ENCODE data around the gene XXYLT1. TPM values are rescaled to one million over a fixed set of nuclear protein-coding genes. Genes with fewer than 3 reads are reported as not detected.

XXYLT1 gene
- 10 to 100 TPM in 3 of 4 donors, 1 to 10 TPM in 1; 9.7 to 30.1 (median 17.7) TPM for total RNA-seq

- intact Hi-C loops (cut with DNase I; ENCODE audit: low total_unique reads): loop anchor here (2.0 kb wide), 1 partner anchor 250 kb away; no protein-coding TSS in a partner anchor
- 0% methylated on average over 6 to 17 of the region's 75 CpGs for WGBS, 2 donors
- TF ChIP-seq, protein P1, sequence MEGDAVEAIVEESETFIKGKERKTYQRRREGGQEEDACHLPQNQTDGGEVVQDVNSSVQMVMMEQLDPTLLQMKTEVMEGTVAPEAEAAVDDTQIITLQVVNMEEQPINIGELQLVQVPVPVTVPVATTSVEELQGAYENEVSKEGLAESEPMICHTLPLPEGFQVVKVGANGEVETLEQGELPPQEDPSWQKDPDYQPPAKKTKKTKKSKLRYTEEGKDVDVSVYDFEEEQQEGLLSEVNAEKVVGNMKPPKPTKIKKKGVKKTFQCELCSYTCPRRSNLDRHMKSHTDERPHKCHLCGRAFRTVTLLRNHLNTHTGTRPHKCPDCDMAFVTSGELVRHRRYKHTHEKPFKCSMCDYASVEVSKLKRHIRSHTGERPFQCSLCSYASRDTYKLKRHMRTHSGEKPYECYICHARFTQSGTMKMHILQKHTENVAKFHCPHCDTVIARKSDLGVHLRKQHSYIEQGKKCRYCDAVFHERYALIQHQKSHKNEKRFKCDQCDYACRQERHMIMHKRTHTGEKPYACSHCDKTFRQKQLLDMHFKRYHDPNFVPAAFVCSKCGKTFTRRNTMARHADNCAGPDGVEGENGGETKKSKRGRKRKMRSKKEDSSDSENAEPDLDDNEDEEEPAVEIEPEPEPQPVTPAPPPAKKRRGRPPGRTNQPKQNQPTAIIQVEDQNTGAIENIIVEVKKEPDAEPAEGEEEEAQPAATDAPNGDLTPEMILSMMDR (IDR thresholded peaks at IDR 0.05): no peak
- TF ChIP-seq POLR2A (IDR thresholded peaks at IDR 0.05): no peak
- peak; percentile 77 to 97 for DNase-seq (ENCODE audit: low spot score in 2 of 2)
- peak within 1 kb of the TSS; percentile 51 for H3K4me3 ChIP-seq (ENCODE audit: low read depth, poor library complexity, severe bottlenecking)
These were observed at the start of gene XXYLT1 for GRCh38 chr3:195270817-195271409. TSS of gene XXYLT1 (minus strand) at chr3:195271159. CDS start at chr3:195271058, 101 bp downstream.

DNA sequence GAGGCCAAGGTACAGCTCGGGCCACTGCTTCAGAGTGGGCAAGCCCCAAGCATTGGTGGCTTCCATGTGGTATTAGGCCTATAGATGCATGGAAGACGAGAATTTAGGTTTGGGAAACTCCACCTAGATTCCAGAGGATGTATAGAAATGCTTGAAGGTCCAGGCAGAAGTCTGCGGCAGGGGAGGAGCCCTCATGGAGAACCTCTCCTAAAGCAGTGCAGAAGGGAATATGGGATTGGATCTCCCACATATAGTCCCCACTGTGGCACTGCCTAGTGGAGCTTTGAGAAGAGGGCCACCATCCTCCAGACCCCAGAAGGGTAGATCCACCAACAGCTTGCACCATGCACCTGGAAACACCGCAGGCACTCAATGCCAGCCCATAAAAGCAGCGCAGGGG, 48.1 kb upstream of the XXYLT1 start:
- intact Hi-C loops (cut with DNase I; ENCODE audit: low total_unique reads): no loop called here
- 86 to 96% methylated on average over 5 of the region's 5 CpGs for WGBS, 2 donors
- no peak for DNase-seq (ENCODE audit: low spot score in 2 of 2)

DNA sequence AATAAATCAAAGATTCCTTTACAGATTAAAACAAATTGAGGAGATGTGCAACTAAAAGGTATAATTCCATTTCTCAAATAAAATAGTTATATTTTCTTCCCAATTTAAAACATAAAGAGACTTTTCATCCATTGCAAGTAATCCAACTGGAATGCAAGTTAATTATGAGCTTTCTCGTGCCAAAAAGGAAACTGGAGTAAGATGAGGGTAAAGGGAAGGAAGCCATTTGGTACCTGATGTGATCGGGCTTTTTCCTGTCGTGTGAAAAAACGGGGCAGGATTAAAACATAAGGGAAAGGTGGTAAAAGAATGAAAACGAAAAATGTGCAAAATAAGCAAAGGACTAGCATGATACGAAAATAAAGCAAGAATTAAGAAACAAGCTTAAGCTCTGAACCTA, 41.8 kb upstream of the XXYLT1 start:
- no peak overlapping the region for H3K4me3 ChIP-seq (ENCODE audit: low read depth, poor library complexity, severe bottlenecking)
- DNase-seq (ENCODE audit: low spot score in 2 of 2): no peak
- 76 to 77% methylated on average over 6 of the region's 6 CpGs for WGBS, 2 donors
- intact Hi-C loops (cut with DNase I; ENCODE audit: low total_unique reads): no loop called here
- TF ChIP-seq POLR2A (IDR thresholded peaks at IDR 0.05): no peak
- TF ChIP-seq, protein P1 (IDR thresholded peaks at IDR 0.05): no peak

More for the DNA sequence above, 48.1 kb upstream of the XXYLT1 start:
- no peak for TF ChIP-seq POLR2A (IDR thresholded peaks at IDR 0.05)
- TF ChIP-seq, protein P1 (IDR thresholded peaks at IDR 0.05): no peak
- no peak overlapping the region for H3K4me3 ChIP-seq (ENCODE audit: low read depth, poor library complexity, severe bottlenecking)

GRCh38 chr3:195307711-195308110, 36.8 kb upstream of the XXYLT1 start:
- no peak overlapping the region for H3K4me3 ChIP-seq (ENCODE audit: low read depth, poor library complexity, severe bottlenecking)
- intact Hi-C loops (cut with DNase I; ENCODE audit: low total_unique reads): no loop called here
- no peak for TF ChIP-seq POLR2A (IDR thresholded peaks at IDR 0.05)
- DNase-seq (ENCODE audit: low spot score in 2 of 2): no peak

GRCh38 chr3:195306369-195306768, 35.4 kb upstream of the XXYLT1 start:
- TF ChIP-seq, protein P1 (IDR thresholded peaks at IDR 0.05): no peak
- no peak for TF ChIP-seq POLR2A (IDR thresholded peaks at IDR 0.05)
- WGBS, 2 donors: 91% methylated on average over 4 of the region's 4 CpGs
- H3K4me3 ChIP-seq (ENCODE audit: low read depth, poor library complexity, severe bottlenecking): no peak overlapping the region
- intact Hi-C loops (cut with DNase I; ENCODE audit: low total_unique reads): no loop called here
- no peak for DNase-seq (ENCODE audit: low spot score in 2 of 2)

- H3K4me3 ChIP-seq (ENCODE audit: low read depth, poor library complexity, severe bottlenecking): no peak overlapping the region
- intact Hi-C loops (cut with DNase I; ENCODE audit: low total_unique reads): no loop called here
- no peak for TF ChIP-seq POLR2A (IDR thresholded peaks at IDR 0.05)
- TF ChIP-seq, protein P1 (IDR thresholded peaks at IDR 0.05): no peak
- no peak for DNase-seq (ENCODE audit: low spot score in 2 of 2)
- 94 to 98% methylated on average over 3 of the region's 3 CpGs for WGBS, 2 donors
These were observed 31.5 kb upstream of the XXYLT1 start for GRCh38 chr3:195302431-195302830.
